OCI-LY1 (cell line): ENCODE measurements around the gene NAA10.

Source experiments
- EZH2 ChIP-seq: fragments of 200-600 bp; sonication (generic), shearing (Covaris generic); IDR thresholded peaks from 2 replicates; pipeline ENCODE4 v1.8.0; 2017; ENCODE audit warnings: borderline replicate concordance, mixed run types, mild to moderate bottlenecking, antibody characterized with exemption, low read length, moderate library complexity, mixed read lengths
- TF ChIP-seq, protein P1 (sequence below): fragments of 200-600 bp; sonication (generic), shearing (Covaris generic); IDR thresholded peaks from 2 replicates; pipeline ENCODE4 v1.5.1; 2017; ENCODE audit warnings: mild to moderate bottlenecking, antibody characterized with exemption, low read length, moderate library complexity, mixed read lengths

DNA sequence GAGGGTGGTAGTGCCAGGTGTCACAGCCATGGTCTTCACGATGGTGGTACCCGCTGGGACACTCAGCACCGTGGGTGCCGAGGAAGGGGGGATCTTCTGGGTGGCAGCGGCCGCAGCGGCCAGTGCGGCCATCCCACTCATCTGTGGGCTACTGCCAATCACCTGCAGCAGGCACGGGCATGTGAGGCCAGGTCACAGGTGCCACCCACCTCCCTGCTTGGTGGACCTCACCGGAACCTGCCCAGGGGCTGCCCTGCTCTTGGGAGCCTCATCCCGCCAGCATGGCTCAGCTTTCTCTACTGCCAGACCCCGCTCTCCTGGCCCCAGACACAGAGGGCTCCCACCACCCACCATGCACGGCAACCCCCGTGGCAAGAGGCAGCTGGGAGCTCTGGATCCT is 23.8 kb upstream of the NAA10 start:
- TF ChIP-seq, protein P1, sequence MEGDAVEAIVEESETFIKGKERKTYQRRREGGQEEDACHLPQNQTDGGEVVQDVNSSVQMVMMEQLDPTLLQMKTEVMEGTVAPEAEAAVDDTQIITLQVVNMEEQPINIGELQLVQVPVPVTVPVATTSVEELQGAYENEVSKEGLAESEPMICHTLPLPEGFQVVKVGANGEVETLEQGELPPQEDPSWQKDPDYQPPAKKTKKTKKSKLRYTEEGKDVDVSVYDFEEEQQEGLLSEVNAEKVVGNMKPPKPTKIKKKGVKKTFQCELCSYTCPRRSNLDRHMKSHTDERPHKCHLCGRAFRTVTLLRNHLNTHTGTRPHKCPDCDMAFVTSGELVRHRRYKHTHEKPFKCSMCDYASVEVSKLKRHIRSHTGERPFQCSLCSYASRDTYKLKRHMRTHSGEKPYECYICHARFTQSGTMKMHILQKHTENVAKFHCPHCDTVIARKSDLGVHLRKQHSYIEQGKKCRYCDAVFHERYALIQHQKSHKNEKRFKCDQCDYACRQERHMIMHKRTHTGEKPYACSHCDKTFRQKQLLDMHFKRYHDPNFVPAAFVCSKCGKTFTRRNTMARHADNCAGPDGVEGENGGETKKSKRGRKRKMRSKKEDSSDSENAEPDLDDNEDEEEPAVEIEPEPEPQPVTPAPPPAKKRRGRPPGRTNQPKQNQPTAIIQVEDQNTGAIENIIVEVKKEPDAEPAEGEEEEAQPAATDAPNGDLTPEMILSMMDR, result no peak
- TF ChIP-seq EZH2, result no peak
